ENCODE measurements around the gene NEK1. TPM values are rescaled to one million over a fixed set of nuclear protein-coding genes. Genes with fewer than 3 reads are reported as not detected.

The NEK1 gene
- total and polyA plus RNA-seq, 2 experiments from 2014 or later: 7.6 to 14.3 TPM

DNA sequence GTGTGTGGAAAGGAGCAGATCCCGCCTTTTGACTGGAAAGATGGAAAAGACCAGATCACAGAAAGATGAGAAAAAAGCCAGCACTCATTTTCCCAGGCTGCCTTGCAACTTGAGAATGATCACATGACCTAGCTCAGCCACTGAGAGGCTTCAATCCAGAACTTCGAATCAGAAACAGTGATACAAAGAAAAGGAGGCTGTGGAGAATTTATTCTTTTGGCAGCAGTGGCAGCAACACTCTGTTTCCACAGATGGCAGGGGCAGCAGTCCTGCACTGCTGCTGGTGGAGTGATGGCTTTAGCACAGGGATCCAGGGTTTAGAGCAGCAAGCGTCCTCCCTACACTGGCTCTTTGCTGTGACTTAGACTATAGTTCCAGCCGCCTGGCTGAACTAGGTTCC is 263.8 kb downstream of the NEK1 start:
- H3K27me3 ChIP-seq (replicated peaks; ENCODE audit: insufficient read depth): no peaks in the 10 kb centered on the region
- H3K36me3 ChIP-seq (ENCODE audit: low read depth): no peaks in the 10 kb centered on the region
- no peaks in the 10 kb centered on the region for H4K20me1 ChIP-seq (ENCODE audit: insufficient read depth)
- no peak overlapping the region for H3K4me3 ChIP-seq
- in situ Hi-C loops (cut with MboI): no loop called here
- no peak overlapping the region for H3K27ac ChIP-seq
- H3K79me2 ChIP-seq (ENCODE audit: insufficient read depth): no peaks in the 10 kb centered on the region
- peaks cover 15% of the 10 kb centered on the region for H3F3A ChIP-seq (ENCODE audit: insufficient read depth)
- no peaks in the 10 kb centered on the region for H3K9me2 ChIP-seq (ENCODE audit: insufficient read depth)
- 93 to 98% methylated on average over 4 of the region's 4 CpGs for whole genome bisulfite sequencing, 2 experiments (ENCODE audit: low coverage in 1 of 2, low lambda C conversion rate in 2 of 2, missing lambda C conversion rate in 2 of 2)
- DNase-seq: no peak
- no peaks in the 10 kb centered on the region for H3K9me3 ChIP-seq (ENCODE audit: low read depth)
- no peak overlapping the region for H3K4me2 ChIP-seq (ENCODE audit: unreplicated experiment)
- no peak overlapping the region for H3K9ac ChIP-seq
- peaks cover 20% of the 10 kb centered on the region for H3K4me1 ChIP-seq (ENCODE audit: insufficient read depth)
- TF ChIP-seq EZH2 (IDR thresholded peaks at IDR 0.05; ENCODE audit: insufficient read depth, poor library complexity, severe bottlenecking) (no peak), EZH2phosphoT487 (IDR thresholded peaks at IDR 0.05; ENCODE audit: insufficient read depth, low read depth) (no peak)
- H2AFZ ChIP-seq: no peak overlapping the region

GRCh38 chr4:169346840-169347239 is 265.5 kb downstream of the NEK1 start:
- Histone ChIP-seq H4K20me1 (ENCODE audit: insufficient read depth) (no peaks in the 10 kb centered on the region), H3K36me3 (ENCODE audit: low read depth) (no peaks in the 10 kb centered on the region), H3F3A (ENCODE audit: insufficient read depth) (peaks cover 30% of the 10 kb centered on the region), H3K9me3 (ENCODE audit: low read depth) (no peaks in the 10 kb centered on the region), H3K79me2 (ENCODE audit: insufficient read depth) (no peaks in the 10 kb centered on the region), H3K9ac (no peak overlapping the region), H3K9me2 (ENCODE audit: insufficient read depth) (no peaks in the 10 kb centered on the region), H3K4me3 (no peak overlapping the region), H2AFZ (no peak overlapping the region), H3K4me1 (ENCODE audit: insufficient read depth) (peaks cover 37% of the 10 kb centered on the region), H3K27me3 (replicated peaks; ENCODE audit: insufficient read depth) (no peaks in the 10 kb centered on the region), H3K27ac (no peak overlapping the region), H3K4me2 (ENCODE audit: unreplicated experiment) (no peak overlapping the region)
- 94 to 95% methylated on average over 14 of the region's 14 CpGs for WGBS, 2 experiments (ENCODE audit: low coverage in 1 of 2, low lambda C conversion rate in 2 of 2, missing lambda C conversion rate in 2 of 2)
- no peak for DNase-seq
- no peak for TF ChIP-seq EZH2phosphoT487 (IDR thresholded peaks at IDR 0.05; ENCODE audit: insufficient read depth, low read depth)
- TF ChIP-seq EZH2 (IDR thresholded peaks at IDR 0.05; ENCODE audit: insufficient read depth, poor library complexity, severe bottlenecking): no peak
- in situ Hi-C loops (cut with MboI): no loop called here

DNA sequence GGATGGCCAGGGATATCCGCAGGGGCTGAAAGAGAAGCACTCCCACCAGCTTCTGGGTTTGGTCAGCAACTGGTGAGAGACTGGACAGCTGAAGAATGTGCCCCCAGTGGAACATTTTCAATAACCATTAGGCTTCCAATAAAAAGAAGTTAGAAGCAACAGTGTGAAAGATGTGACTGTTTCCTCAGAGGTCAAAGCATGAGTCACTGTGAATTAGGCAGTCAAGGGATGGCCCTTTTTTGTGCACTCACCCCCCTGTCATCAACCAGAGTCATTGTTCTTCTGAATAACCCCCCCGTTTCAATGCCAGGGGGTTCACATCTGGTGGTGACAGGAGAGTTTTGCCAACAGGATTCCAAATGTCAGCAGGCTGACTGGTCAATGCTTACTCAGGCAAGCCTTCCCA is 267.1 kb downstream of the NEK1 start:
- peak overlapping the region; percentile 60 for H3K27ac ChIP-seq
- H4K20me1 ChIP-seq (ENCODE audit: insufficient read depth): no peaks in the 10 kb centered on the region
- WGBS, 2 experiments (ENCODE audit: low coverage in 1 of 2, low lambda C conversion rate in 2 of 2, missing lambda C conversion rate in 2 of 2): 22 to 25% methylated on average over 2 of the region's 2 CpGs
- TF ChIP-seq EZH2phosphoT487 (IDR thresholded peaks at IDR 0.05; ENCODE audit: insufficient read depth, low read depth) (peak; percentile 94), EZH2 (IDR thresholded peaks at IDR 0.05; ENCODE audit: insufficient read depth, poor library complexity, severe bottlenecking) (no peak)
- no peak overlapping the region for H2AFZ ChIP-seq
- H3K4me3 ChIP-seq: no peak overlapping the region
- H3K4me1 ChIP-seq (ENCODE audit: insufficient read depth): peaks cover 44% of the 10 kb centered on the region
- H3K9me3 ChIP-seq (ENCODE audit: low read depth): no peaks in the 10 kb centered on the region
- H3F3A ChIP-seq (ENCODE audit: insufficient read depth): peaks cover 39% of the 10 kb centered on the region
- H3K4me2 ChIP-seq (ENCODE audit: unreplicated experiment): peak overlapping the region; percentile 61
- no peaks in the 10 kb centered on the region for H3K36me3 ChIP-seq (ENCODE audit: low read depth)
- H3K9me2 ChIP-seq (ENCODE audit: insufficient read depth): no peaks in the 10 kb centered on the region
- H3K79me2 ChIP-seq (ENCODE audit: insufficient read depth): no peaks in the 10 kb centered on the region
- in situ Hi-C loops (cut with MboI): no loop called here
- peak; percentile 95 for DNase-seq
- peak overlapping the region; percentile 32 for H3K9ac ChIP-seq
- no peaks in the 10 kb centered on the region for H3K27me3 ChIP-seq (replicated peaks; ENCODE audit: insufficient read depth)

Other genes starting within 250 kb of the NEK1 start
- gene CLCN3, start 8.0 kb upstream of the NEK1 start, total RNA-seq (2014; rRNA removed; shearing (Covaris generic)): 16.4 and 20.4 TPM in 2 replicates
- gene CLCN3, start 8.0 kb upstream of the NEK1 start, polyA plus RNA-seq (2016; fragmentation: Nextera tagmentation; extraction: Ambion mirVana): 12.1 and 12.2 TPM in 2 replicates
- gene HPF1, start 145.4 kb upstream of the NEK1 start, total RNA-seq (2014; rRNA removed; shearing (Covaris generic)): 21.8 and 40.5 TPM in 2 replicates
- 44.4 and 54.1 TPM in 2 replicates for gene HPF1, start 145.4 kb upstream of the NEK1 start, polyA plus RNA-seq (2016; fragmentation: Nextera tagmentation; extraction: Ambion mirVana)